NCI-H748 treated with DMSO at 0.1 percent for 48 hours (cell line): ENCODE measurements around the gene C1QL1.

Experiments used
- DNase-seq: peaks from one replicate; lab custom pipeline; 2025; lab: John Stamatoyannopoulos, UW

The C1QL1 gene

GRCh38 chr17:44989552-44990138 is 21.5 kb upstream of the C1QL1 start:
- DNase-seq = no peak

- no peak for DNase-seq
These were observed 20.2 kb upstream of the C1QL1 start for GRCh38 chr17:44988044-44988942.

- no peak for DNase-seq
These were observed 15.5 kb upstream of the C1QL1 start for GRCh38 chr17:44983563-44983962.

- DNase-seq = no peak
These were observed 14.1 kb upstream of the C1QL1 start for GRCh38 chr17:44982113-44982702.

GRCh38 chr17:44981221-44981968 is 13.3 kb upstream of the C1QL1 start:
- DNase-seq = no peak

GRCh38 chr17:44979426-44979995 is 11.4 kb upstream of the C1QL1 start:
- DNase-seq = no peak

GRCh38 chr17:44978807-44979206 is 10.7 kb upstream of the C1QL1 start:
- no peak for DNase-seq

- DNase-seq = no peak
These were observed 9.9 kb upstream of the C1QL1 start for GRCh38 chr17:44977814-44978550.

- DNase-seq = no peak
These were observed 9.0 kb upstream of the C1QL1 start for GRCh38 chr17:44977065-44977464.

GRCh38 chr17:44976206-44976605 is 8.1 kb upstream of the C1QL1 start:
- DNase-seq = no peak

- no peak for DNase-seq
These were observed 4.8 kb upstream of the C1QL1 start for GRCh38 chr17:44972953-44973352.

- no peak for DNase-seq
These were observed 3.8 kb upstream of the C1QL1 start for GRCh38 chr17:44971776-44972483.

GRCh38 chr17:44970136-44970741 is 2.1 kb upstream of the C1QL1 start:
- no peak for DNase-seq

GRCh38 chr17:44969144-44969780 is 1.2 kb upstream of the C1QL1 start:
- no peak for DNase-seq

- DNase-seq = no peak
These were observed 237 bp downstream of the C1QL1 start for GRCh38 chr17:44967907-44968224.

GRCh38 chr17:44967026-44967906 is 837 bp downstream of the C1QL1 start:
- no peak for DNase-seq

GRCh38 chr17:44966348-44967025 is 1.6 kb downstream of the C1QL1 start:
- no peak for DNase-seq

- DNase-seq = no peak
These were observed 2.4 kb downstream of the C1QL1 start for GRCh38 chr17:44965481-44966234.
